IMR-90 (cell line): ENCODE data around the gene SLC44A5.
"Not testable (repeated sequence)": the region's sequence is repeated elsewhere in the genome, so short reads cannot be mapped to it uniquely, and the experiment has no call there.

ENCODE experiments used
- CHD1 ChIP-seq: IDR thresholded peaks from 2 replicates; pipeline ENCODE4 v1.6.1; 2012; ENCODE audit warnings: low read depth, low read length, improper control_type of control experiment
- CTCF ChIP-seq: conservative IDR thresholded peaks from 2 replicates; pipeline ENCODE4 v1.5.1; 2012; ENCODE audit warnings: mild to moderate bottlenecking, low read depth, low read length, improper control_type of control experiment
- POLR2A ChIP-seq: IDR thresholded peaks from 2 replicates; pipeline ENCODE4 v1.6.1; 2012; ENCODE audit warnings: mild to moderate bottlenecking, low read depth, low read length

- not testable (repeated sequence) for TF ChIP-seq CHD1, CTCF, POLR2A
Measured at GRCh38 chr1:75647183-75647582, 36.3 kb upstream of the SLC44A5 start.
